ENCODE measurements around the gene ST3GAL4.

- TF ChIP-seq, protein P1, sequence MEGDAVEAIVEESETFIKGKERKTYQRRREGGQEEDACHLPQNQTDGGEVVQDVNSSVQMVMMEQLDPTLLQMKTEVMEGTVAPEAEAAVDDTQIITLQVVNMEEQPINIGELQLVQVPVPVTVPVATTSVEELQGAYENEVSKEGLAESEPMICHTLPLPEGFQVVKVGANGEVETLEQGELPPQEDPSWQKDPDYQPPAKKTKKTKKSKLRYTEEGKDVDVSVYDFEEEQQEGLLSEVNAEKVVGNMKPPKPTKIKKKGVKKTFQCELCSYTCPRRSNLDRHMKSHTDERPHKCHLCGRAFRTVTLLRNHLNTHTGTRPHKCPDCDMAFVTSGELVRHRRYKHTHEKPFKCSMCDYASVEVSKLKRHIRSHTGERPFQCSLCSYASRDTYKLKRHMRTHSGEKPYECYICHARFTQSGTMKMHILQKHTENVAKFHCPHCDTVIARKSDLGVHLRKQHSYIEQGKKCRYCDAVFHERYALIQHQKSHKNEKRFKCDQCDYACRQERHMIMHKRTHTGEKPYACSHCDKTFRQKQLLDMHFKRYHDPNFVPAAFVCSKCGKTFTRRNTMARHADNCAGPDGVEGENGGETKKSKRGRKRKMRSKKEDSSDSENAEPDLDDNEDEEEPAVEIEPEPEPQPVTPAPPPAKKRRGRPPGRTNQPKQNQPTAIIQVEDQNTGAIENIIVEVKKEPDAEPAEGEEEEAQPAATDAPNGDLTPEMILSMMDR (conservative IDR thresholded peaks at IDR 0.05; ENCODE audit: low read length) = no peak
- TF ChIP-seq EZH2phosphoT487 (IDR thresholded peaks at IDR 0.05; ENCODE audit: borderline replicate concordance) = no peak
These were observed 28.2 kb downstream of the ST3GAL4 start for GRCh38 chr11:126383339-126384335.
